T47D (cell line): ENCODE measurements around the gene RBMX.

Experiments
- DNase-seq, 2 experiments: peaks; one replicate each; pipeline versions ENCODE4 v3.0.0 to v3.0.0-alpha.2; 2011 to 2012; ENCODE audit warnings: low read depth in 1 of 2, low spot score in 1 of 2
- JUND ChIP-seq: IDR thresholded peaks from 2 replicates; pipeline ENCODE4 v1.6.1; 2012; ENCODE audit warnings: low read depth
- in situ Hi-C: cut with HindIII; loops from 2 replicates; pipeline ENCODE4 v1.10.0; 2016; ENCODE audit warnings: low sequenced_read_pairs, low pct_unique_long_range_greater_than_20kb

RBMX gene

DNA sequence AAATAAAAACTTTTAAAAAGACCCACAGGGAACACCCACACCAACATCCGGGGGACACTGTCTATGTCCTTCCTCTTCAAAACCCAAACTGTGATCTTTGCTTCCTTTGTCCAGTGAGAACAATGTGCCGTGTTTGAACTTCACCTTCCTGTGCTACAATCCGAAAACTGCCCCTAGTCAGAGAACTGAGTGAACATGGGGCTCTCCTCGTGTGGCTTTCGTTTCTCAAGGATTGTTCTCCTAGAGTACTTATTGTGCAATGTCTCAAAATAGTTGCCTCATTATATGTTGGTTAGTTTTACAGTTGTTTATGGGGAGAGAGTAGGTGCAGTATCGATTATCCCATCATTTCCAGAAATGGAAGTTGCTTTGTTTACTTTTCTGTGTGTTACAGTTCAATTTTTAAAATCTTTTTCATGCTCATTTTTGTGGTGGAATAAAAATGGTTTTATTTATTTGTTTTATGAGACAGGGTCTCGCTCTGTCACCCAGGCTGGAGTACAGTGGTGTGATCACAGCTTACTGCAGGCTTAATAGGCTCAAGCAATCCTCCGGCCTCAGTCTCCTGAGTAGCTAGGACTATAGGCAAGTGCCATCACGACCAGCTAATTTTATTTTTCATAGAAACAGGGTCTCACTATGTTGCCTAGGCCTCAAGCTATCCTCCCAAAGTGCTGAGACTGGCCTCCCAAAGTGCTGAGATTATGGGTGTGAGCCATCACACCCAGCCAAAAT lies 29.9 kb downstream of the RBMX start:
- in situ Hi-C loops, result no loop called here
- no peak for TF ChIP-seq JUND
- DNase-seq, result no peak

DNA sequence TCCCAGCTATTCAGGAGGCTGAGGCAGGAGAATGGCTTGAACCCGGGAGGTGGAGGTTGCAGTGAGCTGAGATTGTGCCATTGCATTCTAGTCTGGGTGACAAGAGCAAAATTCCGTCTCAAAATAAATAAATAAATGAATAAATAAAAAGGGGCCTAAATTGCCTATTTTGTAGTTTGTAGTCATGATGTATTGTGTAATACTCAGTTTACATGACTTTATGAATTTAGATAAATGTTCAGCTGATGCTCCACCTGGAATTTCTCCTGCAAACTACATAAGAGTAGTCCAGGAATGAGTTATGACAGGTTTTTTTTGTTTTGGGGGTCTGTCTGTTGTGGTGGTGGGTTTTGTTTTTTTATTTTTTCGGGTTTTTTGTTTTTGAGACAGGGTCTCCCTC lies 31.1 kb downstream of the RBMX start:
- in situ Hi-C loops, result no loop called here
- no peak for TF ChIP-seq JUND

DNA sequence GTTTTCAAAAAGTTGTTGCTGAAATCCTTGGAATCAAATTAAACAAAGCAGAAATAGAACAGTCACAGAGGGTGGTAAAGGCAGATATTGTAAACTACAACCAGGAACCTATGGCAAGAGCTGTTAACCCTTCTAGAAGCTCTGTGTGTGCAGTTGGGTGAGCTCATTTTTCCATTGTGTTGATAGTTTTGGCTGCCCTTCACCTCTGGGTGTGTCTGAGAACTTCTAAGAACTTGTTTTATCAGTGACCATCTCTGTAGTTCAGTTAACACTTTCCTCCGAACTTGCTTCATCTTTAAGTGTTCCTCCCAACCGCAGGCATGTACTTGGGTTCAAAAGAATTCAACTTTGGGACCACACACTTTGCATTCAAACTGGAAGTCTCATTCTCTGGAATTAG lies 32.7 kb downstream of the RBMX start:
- no peak for DNase-seq
- no peak for TF ChIP-seq JUND
- in situ Hi-C loops, result no loop called here

More for the DNA sequence above, 31.1 kb downstream of the RBMX start:
- DNase-seq, result no peak

DNA sequence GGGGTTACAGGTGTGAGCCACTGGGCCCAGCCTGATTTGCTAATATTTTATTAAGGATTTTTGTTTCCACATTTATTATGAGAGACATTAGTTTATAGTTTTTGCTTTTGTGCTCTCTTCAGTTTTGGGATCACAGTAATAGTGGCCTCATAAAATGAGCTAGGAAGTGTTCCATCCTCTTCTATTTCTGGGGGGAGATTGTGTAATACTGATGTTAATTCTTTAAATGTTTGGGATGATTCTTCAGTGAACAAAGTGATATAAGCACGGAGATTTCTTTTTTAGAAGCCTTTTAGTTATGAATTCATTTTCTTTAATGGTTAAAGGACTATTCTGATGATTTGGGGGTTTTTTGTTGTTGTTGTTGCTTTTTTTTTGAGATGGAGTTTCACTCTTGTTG lies 41.3 kb downstream of the RBMX start:
- TF ChIP-seq JUND, result no peak
- in situ Hi-C loops, result no loop called here
- DNase-seq, result no peak

DNA sequence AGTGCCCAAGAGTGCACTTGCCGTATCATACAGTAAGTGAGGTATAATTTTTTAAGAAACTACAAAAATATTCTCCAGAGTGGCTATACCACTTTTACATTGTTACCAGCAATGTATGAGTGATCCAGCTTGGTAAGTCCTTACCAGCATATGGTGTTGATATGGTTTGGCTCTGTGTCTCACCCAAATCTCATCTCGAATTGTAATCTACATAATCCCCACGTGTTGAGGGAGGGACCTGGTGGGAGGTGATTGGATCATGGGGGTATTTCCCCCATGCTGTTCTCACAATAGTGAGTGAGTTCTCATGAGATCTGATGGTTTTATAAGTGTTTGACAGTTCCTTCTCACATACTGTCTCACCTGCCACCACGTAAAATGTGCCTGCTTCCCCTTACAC lies 44.8 kb downstream of the RBMX start:
- in situ Hi-C loops, result no loop called here
- TF ChIP-seq JUND, result no peak
- DNase-seq, result no peak

DNA sequence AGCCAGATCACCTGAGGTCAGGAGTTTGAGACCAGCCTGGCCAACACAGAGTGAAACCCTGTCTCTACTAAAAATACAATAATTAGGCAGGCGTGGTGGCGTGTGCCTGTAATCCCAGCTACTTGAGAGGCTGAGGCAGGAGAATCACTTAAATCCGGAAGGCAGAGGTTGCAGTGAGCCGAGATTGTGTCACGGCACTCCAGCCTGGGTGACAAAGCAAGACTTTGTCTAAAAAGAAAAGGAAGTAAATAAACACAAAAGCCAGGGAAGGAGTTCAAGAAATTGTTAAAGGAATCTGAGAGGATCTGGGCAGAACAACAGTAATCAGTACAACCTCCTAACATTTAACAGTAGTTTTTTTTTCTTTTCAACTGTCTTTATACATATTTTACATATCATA lies 51.1 kb downstream of the RBMX start:
- TF ChIP-seq JUND, result no peak
- DNase-seq, result no peak
- in situ Hi-C loops, result no loop called here

DNA sequence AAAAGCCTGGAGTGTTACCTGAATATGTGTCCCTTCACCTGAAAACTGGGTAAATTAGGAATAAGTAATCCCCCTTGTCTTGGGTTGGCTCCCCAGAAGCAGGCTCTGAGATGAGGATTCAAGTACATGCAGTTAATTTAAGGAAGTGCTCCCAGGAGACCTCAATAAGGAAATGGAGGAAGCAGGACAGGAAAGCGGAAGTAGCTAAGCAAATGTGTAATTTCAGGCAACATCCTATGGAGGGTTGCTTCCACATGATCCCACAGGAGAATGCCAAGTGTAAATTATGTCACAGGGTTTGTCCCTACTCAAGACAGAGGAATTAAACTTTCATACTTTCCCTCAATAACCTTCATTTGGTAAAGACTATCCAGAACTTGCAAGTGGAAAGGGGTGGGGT lies 51.7 kb downstream of the RBMX start:
- DNase-seq, result no peak
- in situ Hi-C loops, result no loop called here
- TF ChIP-seq JUND, result no peak

DNA sequence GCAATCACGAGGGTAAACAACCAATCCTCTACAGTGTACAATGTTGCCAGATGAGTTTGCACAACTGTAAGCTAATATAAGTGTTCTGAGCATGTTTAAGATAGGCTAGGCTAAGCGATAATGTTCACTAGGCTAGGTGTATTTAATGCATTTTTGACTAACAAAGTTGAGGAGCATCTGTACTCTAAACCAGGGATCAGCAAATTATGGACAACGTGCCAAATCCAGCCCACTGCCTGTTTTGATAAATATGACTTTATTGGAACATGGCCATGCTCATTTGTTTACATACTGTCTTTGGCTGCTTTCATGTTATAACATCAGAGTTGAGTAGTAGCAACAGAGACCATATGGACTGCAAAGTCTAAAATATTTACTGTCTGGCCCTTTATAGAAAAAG lies 53.5 kb downstream of the RBMX start:
- no peak for DNase-seq
- TF ChIP-seq JUND, result no peak
- in situ Hi-C loops, result no loop called here

DNA sequence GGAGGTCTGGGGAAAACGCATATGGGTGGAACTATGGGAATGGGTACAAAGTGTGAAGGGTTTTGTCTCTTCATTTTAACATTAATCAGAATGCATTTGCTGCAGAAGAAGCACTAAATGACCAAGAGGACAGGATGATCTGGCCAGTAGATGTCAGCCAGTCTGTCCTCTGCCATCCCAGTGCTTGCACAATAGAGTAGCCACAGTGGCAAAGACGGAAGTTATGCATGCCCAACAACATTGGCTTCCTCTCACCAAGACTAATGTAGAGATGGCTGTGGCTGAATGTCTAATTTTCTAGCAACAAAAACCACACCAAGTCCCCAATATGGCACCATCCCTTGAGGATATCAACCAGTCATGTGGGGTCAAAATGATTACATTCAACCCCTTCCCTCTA lies 54.8 kb downstream of the RBMX start:
- TF ChIP-seq JUND, result no peak
- DNase-seq, result no peak
- in situ Hi-C loops, result no loop called here
